Measurements from ENCODE around the gene PRG3. TPM values are rescaled to one million over a fixed set of nuclear protein-coding genes. Genes with fewer than 3 reads are reported as not detected.
A peak's percentile ranks its signal among the peaks of the same experiment; 100 is the strongest.
"Not testable (repeated sequence)": the region's sequence is repeated elsewhere in the genome, so short reads cannot be mapped to it uniquely, and the experiment has no call there.

Gene PRG3
- total RNA-seq, 2 experiments from 2014 or later: not detected

DNA sequence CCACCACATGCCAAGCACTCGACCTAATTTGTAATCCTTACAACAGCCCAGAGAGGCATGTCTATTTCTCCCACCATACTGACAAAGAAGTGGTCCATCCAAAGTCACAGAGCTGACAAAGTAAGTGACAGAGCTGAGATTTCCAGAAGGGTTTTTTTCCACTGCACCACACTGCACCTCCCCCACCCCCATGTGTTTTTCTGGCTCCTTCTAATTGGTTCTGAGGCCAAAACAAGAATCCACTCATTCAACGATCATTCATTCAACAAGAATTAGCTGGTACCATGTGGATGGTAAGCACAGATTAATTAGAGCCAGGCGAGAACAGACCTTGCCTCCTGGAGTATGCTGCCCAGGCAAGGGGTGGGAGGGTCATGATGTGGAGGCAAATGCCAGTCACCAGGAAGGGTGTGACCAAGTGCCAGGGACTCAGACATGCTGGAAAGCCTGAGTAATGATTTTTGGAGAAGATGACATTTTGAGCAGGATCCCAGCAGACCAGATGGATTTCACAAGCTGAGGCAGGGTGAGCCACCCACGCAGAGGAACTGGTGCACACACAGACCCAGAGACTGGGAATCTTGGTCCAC, 24.4 kb upstream of the PRG3 start:
- ATAC-seq (ENCODE audit: low read depth): no peak
- POLR2A ChIA-PET: no interaction called here
- H3K9me3 Mint-ChIP-seq: no peaks in the 10 kb centered on the region
- no peaks in the 10 kb centered on the region for H3K27me3 Mint-ChIP-seq
- H3K4me1 Mint-ChIP-seq: peaks cover 27% of the 10 kb centered on the region
- DNase-seq: no peak
- peak overlapping the region; percentile 70 for H3K27ac Mint-ChIP-seq
- no peak overlapping the region for H3K4me3 Mint-ChIP-seq
- peaks cover 37% of the 10 kb centered on the region for H3K36me3 Mint-ChIP-seq

DNA sequence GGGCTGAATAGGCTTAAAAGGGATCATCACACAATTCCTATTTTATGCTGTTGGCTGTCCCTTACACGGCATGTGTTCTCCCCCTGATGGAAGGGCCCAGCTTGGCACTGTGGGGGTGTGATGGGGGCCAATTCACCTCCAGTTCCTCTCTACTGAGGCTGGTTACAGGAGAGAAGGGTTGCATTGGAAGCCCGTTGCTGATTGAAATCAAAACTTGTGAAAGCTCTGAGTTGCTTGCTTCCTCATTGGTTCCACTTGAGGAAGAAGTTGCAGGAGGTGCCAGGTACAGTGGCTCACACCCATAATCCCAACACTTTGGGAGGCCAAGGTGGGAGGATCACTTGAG, 22.8 kb upstream of the PRG3 start:
- Mint-ChIP-seq H3K4me3 (no peak overlapping the region), H3K4me1 (peaks cover 21% of the 10 kb centered on the region), H3K36me3 (peaks cover 34% of the 10 kb centered on the region), H3K27me3 (no peaks in the 10 kb centered on the region), H3K9me3 (no peaks in the 10 kb centered on the region), H3K27ac (no peak overlapping the region)
- ATAC-seq (ENCODE audit: low read depth) (no peak), DNase-seq (no peak)
- POLR2A ChIA-PET: no interaction called here

DNA sequence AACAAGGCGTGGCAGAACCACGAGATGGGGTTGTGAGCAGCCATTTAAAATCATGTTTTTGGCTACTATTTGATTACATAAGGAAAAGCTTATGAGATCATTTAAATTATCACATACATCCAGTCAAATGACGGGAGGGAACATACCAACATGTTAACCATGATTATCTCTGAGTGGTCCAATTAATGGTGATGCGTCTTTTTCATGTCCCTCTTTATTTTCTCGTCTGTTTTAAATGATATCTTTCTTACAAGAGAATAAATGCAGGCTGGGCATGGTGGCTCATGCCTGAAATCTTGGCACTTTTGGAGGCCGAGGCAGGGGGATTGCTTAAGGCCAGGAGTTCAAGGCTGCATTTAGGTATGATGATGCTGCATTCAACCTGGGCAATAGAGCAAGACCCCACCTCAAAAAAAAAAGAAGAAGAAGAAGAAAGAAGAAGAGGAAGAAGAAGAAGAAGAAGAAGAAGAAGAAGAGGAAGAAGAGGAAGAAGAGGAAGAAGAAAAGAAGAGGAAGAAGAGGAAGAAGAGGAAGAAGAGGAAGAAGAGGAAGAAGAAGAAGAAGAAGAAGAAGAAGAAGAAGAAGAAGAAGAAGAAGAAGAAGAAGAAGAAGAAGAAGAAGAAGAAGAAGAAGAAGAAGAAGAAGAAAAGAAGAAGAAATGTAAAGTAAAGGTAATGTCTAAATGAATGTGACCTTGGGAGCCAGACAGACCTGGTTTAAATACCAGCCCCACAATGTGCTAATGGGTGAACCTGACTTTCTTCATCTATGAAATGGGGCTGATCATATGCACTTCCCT, 22.3 kb upstream of the PRG3 start:
- H3K4me1 Mint-ChIP-seq: peaks cover 21% of the 10 kb centered on the region

DNA sequence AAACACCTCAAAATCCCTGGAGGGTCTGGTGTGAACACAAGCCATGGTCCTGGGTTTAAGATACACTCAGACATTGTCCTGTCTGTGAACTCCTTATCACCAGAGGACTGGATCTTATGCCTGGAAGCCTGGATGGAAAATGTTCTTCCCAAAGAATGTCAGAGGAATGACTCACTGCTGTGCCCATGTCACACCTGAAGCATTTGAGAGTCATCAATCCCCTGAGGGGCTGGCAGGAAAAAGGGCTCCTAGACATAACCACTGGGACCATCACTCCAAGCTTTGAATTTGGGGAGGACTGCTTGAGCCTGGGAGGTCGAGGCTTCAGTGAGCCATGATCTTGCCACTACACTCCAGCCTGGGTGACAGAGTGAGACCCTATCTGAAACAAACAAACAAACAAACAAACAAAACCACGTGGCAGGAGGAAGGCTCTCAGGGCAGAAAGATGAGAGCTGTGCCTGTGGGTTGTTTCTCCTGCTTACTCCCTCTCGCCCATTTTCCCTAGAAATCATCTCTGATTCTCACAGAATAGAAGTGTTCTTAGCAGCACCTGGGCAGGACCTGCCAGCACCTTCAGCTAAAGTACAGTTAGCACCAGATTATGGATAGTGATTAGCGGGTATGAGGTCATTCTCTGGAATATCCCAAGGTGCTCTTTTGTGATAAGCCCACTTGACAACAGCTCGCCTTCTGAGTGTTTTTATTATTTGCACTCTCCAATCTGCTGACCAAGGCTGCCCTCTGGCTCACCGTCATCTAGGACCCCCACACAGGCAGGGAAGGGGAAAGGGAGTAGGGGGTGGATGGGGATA, 21.4 kb upstream of the PRG3 start:
- ATAC-seq (ENCODE audit: low read depth) (no peak), DNase-seq (no peak)
- Mint-ChIP-seq H3K4me3 (no peak overlapping the region), H3K27me3 (no peaks in the 10 kb centered on the region), H3K9me3 (no peaks in the 10 kb centered on the region), H3K36me3 (peaks cover 26% of the 10 kb centered on the region), H3K27ac (no peak overlapping the region), H3K4me1 (peaks cover 18% of the 10 kb centered on the region)
- POLR2A ChIA-PET: no interaction called here

More for the DNA sequence above, 22.3 kb upstream of the PRG3 start:
- DNase-seq; H3K27ac Mint-ChIP-seq; POLR2A ChIA-PET; H3K9me3 Mint-ChIP-seq; ATAC-seq (ENCODE audit: low read depth); H3K4me3 Mint-ChIP-seq; H3K27me3 Mint-ChIP-seq: not testable (repeated sequence)
- peaks cover 34% of the 10 kb centered on the region for H3K36me3 Mint-ChIP-seq

- no peak for ATAC-seq (ENCODE audit: low read depth)
- Mint-ChIP-seq H3K4me3 (no peak overlapping the region), H3K4me1 (no peaks in the 10 kb centered on the region), H3K27me3 (no peaks in the 10 kb centered on the region), H3K9me3 (no peaks in the 10 kb centered on the region), H3K36me3 (peaks cover 5% of the 10 kb centered on the region), H3K27ac (no peak overlapping the region)
- POLR2A ChIA-PET: no interaction called here
- DNase-seq: no peak
Measured at GRCh38 chr11:57399972-57400578, 19.1 kb upstream of the PRG3 start.

DNA sequence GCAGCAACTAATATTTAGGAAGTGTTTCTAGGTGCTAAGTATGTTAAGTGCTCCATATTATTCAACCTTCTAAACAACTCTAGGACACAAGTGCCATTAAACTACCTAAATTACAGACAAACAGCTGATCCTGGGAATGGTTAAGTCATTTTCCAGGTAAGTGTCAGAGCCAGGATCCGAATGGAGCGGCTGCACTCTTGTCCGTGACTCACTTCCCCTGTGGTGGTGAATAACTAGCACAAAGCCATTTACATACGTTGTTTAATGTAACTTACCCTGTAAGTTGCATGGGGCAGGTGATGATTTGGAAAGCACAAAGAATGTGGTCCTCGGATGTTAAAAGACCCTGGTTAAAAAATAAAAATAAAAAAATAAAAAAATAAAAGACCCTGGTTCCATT, 18.3 kb upstream of the PRG3 start:
- Mint-ChIP-seq H3K4me1 (no peaks in the 10 kb centered on the region), H3K27me3 (no peaks in the 10 kb centered on the region), H3K9me3 (no peaks in the 10 kb centered on the region), H3K27ac (no peak overlapping the region), H3K36me3 (peaks cover 2% of the 10 kb centered on the region), H3K4me3 (no peak overlapping the region)
- no peak for DNase-seq
- no peak for ATAC-seq (ENCODE audit: low read depth)
- POLR2A ChIA-PET: no interaction called here

DNA sequence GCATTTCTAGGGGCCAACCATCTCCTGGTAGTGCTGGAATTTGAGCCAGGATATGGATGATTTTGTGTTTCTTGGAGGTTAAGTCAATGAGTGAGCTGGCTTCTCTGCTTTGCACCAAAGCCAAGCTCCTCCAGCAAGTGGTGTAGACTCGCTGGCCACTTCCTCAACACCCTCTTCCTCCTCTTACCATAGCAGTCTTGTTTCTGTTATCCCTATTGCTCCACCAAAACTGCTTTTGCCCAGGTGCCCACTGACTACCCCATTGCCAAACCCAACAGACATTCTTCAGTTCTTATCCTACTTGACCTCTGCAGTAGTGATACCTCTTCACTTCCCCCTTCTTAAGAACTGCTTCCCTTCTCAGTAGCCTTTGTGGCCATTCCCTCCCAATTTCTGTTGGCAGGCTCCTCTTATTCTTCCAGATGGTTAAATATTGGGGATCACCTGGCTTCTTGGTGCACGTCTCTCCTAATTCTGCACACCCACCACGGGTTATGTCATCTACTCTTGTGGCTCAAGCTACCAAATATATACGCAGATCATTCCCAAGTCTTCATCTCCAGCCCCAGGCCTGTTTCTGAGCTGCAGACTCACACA, 16.5 kb upstream of the PRG3 start:
- ATAC-seq (ENCODE audit: low read depth) (no peak), DNase-seq (no peak)
- Mint-ChIP-seq H3K27ac (no peak overlapping the region), H3K27me3 (no peaks in the 10 kb centered on the region), H3K36me3 (no peaks in the 10 kb centered on the region), H3K4me1 (no peaks in the 10 kb centered on the region), H3K9me3 (no peaks in the 10 kb centered on the region), H3K4me3 (no peak overlapping the region)
- POLR2A ChIA-PET: no interaction called here

DNA sequence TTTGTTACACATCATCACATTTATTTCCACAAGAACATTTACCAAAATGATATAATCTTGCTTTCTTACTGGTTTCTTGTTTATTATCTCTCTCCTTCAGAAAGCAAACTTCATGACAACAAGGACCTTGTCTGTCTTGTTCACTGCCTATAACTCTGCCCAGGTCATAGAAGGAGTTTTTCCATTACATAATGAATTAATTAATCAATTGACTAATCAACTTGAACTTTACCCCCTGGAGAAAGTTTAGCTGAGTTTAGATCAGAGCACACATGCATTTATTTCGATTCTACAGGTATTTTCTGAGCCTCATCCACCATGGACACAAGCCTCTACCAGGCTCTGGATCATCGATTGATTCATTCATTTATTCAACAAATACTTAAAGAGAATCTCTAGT, 15.8 kb upstream of the PRG3 start:
- no peaks in the 10 kb centered on the region for H3K4me1 Mint-ChIP-seq
- H3K9me3 Mint-ChIP-seq: no peaks in the 10 kb centered on the region
- POLR2A ChIA-PET: no interaction called here
- no peaks in the 10 kb centered on the region for H3K36me3 Mint-ChIP-seq
- H3K27me3 Mint-ChIP-seq: no peaks in the 10 kb centered on the region
- DNase-seq (no peak), ATAC-seq (ENCODE audit: low read depth) (no peak)
- H3K4me3 Mint-ChIP-seq: no peak overlapping the region
- H3K27ac Mint-ChIP-seq: no peak overlapping the region

DNA sequence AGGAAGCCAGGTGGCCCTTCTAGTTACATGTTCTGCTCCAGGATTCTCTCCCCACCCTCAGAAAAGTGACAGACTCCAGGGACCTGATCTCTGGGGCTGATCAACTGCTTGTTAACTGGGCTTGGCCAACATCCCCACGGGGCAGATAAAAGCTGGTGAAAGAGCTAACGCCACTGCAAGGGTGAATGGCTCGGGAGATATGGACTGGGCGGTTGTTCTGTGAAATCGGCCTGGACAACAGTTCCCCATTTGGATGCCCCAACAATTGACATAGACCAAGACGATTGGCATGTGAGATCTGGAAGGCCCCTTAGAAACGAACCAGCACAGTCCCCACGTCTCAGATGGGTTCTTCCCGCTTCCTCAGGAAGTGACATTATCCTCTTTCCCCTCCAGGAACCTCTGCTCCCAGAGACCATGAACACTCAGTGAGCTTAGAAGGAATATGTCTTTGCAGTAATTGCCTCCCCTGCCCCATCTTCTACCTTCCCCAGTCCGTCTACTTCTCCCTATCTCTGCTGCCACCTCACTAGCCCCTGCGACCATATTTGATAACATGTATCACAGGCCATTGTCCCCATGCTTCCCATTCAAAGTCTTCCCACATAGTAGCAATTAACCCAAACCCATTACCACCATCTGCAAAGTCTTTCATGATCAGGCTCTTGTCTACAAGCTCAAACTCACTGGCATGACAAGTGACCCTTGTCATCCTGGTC, 15.1 kb upstream of the PRG3 start:
- POLR2A ChIA-PET: no interaction called here
- H3K27ac Mint-ChIP-seq: no peak overlapping the region
- H3K4me3 Mint-ChIP-seq: no peak overlapping the region
- no peaks in the 10 kb centered on the region for H3K27me3 Mint-ChIP-seq
- H3K4me1 Mint-ChIP-seq: no peaks in the 10 kb centered on the region
- no peak for ATAC-seq (ENCODE audit: low read depth)
- H3K9me3 Mint-ChIP-seq: no peaks in the 10 kb centered on the region
- no peak for DNase-seq
- no peaks in the 10 kb centered on the region for H3K36me3 Mint-ChIP-seq

GRCh38 chr11:57394203-57394965, 13.4 kb upstream of the PRG3 start:
- no peak for ATAC-seq (ENCODE audit: low read depth)
- H3K36me3 Mint-ChIP-seq: no peaks in the 10 kb centered on the region
- no peak overlapping the region for H3K27ac Mint-ChIP-seq
- DNase-seq: no peak
- POLR2A ChIA-PET: no interaction called here
- no peaks in the 10 kb centered on the region for H3K4me1 Mint-ChIP-seq
- H3K27me3 Mint-ChIP-seq: no peaks in the 10 kb centered on the region
- no peaks in the 10 kb centered on the region for H3K9me3 Mint-ChIP-seq
- no peak overlapping the region for H3K4me3 Mint-ChIP-seq

DNA sequence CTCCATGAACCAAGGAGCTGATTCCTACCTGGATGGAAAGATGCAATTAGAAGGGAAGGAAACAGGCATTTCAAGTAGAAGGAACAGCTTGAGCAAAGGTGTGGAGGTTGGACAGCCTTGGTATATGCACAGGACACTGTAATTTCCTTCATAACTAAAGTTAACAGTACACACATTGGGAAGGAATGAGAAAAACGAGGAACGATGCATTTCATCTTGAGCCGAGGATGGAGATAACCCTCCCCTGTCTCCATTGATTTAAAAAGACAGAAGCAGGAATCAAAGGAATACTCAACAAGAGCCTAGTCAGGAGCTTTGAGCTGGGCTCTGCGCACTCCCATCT, 11.8 kb upstream of the PRG3 start:
- Mint-ChIP-seq H3K27me3 (no peaks in the 10 kb centered on the region), H3K27ac (no peak overlapping the region), H3K4me1 (no peaks in the 10 kb centered on the region), H3K36me3 (no peaks in the 10 kb centered on the region), H3K9me3 (no peaks in the 10 kb centered on the region), H3K4me3 (no peak overlapping the region)
- DNase-seq (no peak), ATAC-seq (ENCODE audit: low read depth) (no peak)
- POLR2A ChIA-PET: no interaction called here

GRCh38 chr11:57392066-57392762, 11.3 kb upstream of the PRG3 start:
- Mint-ChIP-seq H3K36me3 (no peaks in the 10 kb centered on the region), H3K27me3 (no peaks in the 10 kb centered on the region)
- POLR2A ChIA-PET: no interaction called here

More at GRCh38 chr11:57392066-57392762, 11.3 kb upstream of the PRG3 start:
- no peak overlapping the region for H3K27ac Mint-ChIP-seq
- no peak overlapping the region for H3K4me3 Mint-ChIP-seq
- H3K9me3 Mint-ChIP-seq: no peaks in the 10 kb centered on the region
- DNase-seq (no peak), ATAC-seq (ENCODE audit: low read depth) (no peak)
- H3K4me1 Mint-ChIP-seq: no peaks in the 10 kb centered on the region
